Stomach (tissue), 9 donors: Measurements from ENCODE around the gene FAM9C. TPM values are rescaled to one million over a fixed set of nuclear protein-coding genes. Genes with fewer than 3 reads are reported as not detected.
"Not testable (repeated sequence)": the region's sequence is repeated elsewhere in the genome, so short reads cannot be mapped to it uniquely, and the experiment has no call there.

Experiments
- DNase-seq, 2 donors: peaks; one replicate each; pipeline versions ENCODE4 v3.0.0 to v3.0.0-alpha.2; 2013 to 2019
- H3K27ac ChIP-seq, 5 donors: fragments of 200-600 bp in 4 of 5; sonication (generic) in 4 of 5; one replicate each; pipeline ENCODE4 v1.5.1; 2013 to 2019; ENCODE audit warnings: mild to moderate bottlenecking in 1 of 5, moderate library complexity in 1 of 5
- H3K27me3 ChIP-seq, 3 donors: fragments of 200-600 bp; sonication (generic); one replicate each; pipeline ENCODE4 v1.5.1; 2017 to 2019; ENCODE audit warnings: mixed run types in 1 of 3
- H3K36me3 ChIP-seq, 4 donors: fragments of 200-600 bp; sonication (generic); 1 replicate in 3 of 4; 2 replicates in 1 of 4; pipeline ENCODE4 v1.5.1; 2016 to 2019
- H3K4me1 ChIP-seq, 4 donors: fragments of 200-600 bp; sonication (generic); one replicate each; pipeline ENCODE4 v1.5.1; 2016 to 2019
- H3K4me3 ChIP-seq, 4 donors: fragments of 200-600 bp; sonication (generic) in 3 of 4; one replicate each; pipeline ENCODE4 v1.5.1; 2016 to 2019; ENCODE audit warnings: mild to moderate bottlenecking in 1 of 4
- H3K9me3 ChIP-seq, 4 donors: fragments of 200-600 bp; sonication (generic); one replicate each; pipeline ENCODE4 v1.5.1; 2016 to 2019
- CTCF ChIP-seq, 7 experiments: fragments of 450-650 bp in 4 of 7; fragments of 200-600 bp in 3 of 7; sonication (generic) in 3 of 7; IDR thresholded peaks; one replicate each; pipeline ENCODE4 v1.5.1; 2016 to 2019; ENCODE audit warnings: antibody characterized with exemption in 7 of 7, control low read depth in 2 of 7, mild to moderate bottlenecking in 1 of 7
- EP300 ChIP-seq: sonication (generic); formaldehyde crosslinking; IDR thresholded peaks from one replicate; pipeline ENCODE4 v1.6.1; 2017; ENCODE audit warnings: antibody characterized with exemption
- POLR2A ChIP-seq, 4 donors: fragments of 450-650 bp; IDR thresholded peaks; one replicate each; pipeline ENCODE4 v1.6.1; 2016; ENCODE audit warnings: antibody characterized with exemption in 4 of 4, control low read depth in 2 of 4, mild to moderate bottlenecking in 1 of 4, moderate library complexity in 1 of 4
- POLR2AphosphoS5 ChIP-seq, 3 donors: sonication (generic); formaldehyde crosslinking; IDR thresholded peaks; one replicate each; pipeline ENCODE4 v1.6.1; 2016; ENCODE audit warnings: antibody characterized with exemption in 3 of 3
- WGBS, 5 donors: extraction: QIAGEN DNeasy Blood & Tissue Kit in 3 of 5; methylation state at CpG; one replicate each; pipeline versions ENCODE4 v1.1.5 to v1.1.7; 2013 to 2018; 5-methylcytosine and 5-hydroxymethylcytosine counted together
- intact Hi-C: fragments of 100-400 bp; cut with DNase I; formaldehyde crosslinking; loops from one replicate; pipeline ENCODE4 v1.15.1; 2023; ENCODE audit warnings: low total_unique reads
- polyA plus RNA-seq, 3 donors: library from polyadenylated mRNA; stranded (reverse); fragments of 200-250 nt; gene quantifications; one replicate each; pipeline ENCODE4 v1.2.3, GENCODE V29; 2013
- total RNA-seq, 5 donors: library from RNA; depleted of rRNA; stranded (reverse); fragments of >200 nt; gene quantifications; one replicate each; pipeline versions ENCODE4 v1.1.0 to v1.2.3, GENCODE V29; 2014 to 2016
- donor health status: healthy with polysubstance abuse.
- donor health status: Bipolar disorder and iron deficiency.
- donor health status: healthy.

Gene FAM9C
- total and polyA plus RNA-seq, 8 donors, result 0.18 to 0.31 TPM; not detected in 6

- Histone ChIP-seq H3K4me3 (no peak overlapping the region), H3K4me1 (no peaks in the 10 kb centered on the region), H3K27me3 (no peaks in the 10 kb centered on the region), H3K9me3 (peaks cover 0 to 24% (median 10%) of the 10 kb centered on the region in 4 donors), H3K27ac (no peak overlapping the region), H3K36me3 (no peaks in the 10 kb centered on the region)
- TF ChIP-seq POLR2A (IDR thresholded peaks at IDR 0.05) (no peak), POLR2AphosphoS5 (IDR thresholded peaks at IDR 0.05) (no peak)
- intact Hi-C loops, result no loop called here
- 86 to 95% (median 92%) methylated on average over 1 of the region's 1 CpG for WGBS, 5 donors
- no peak for DNase-seq
Measured at GRCh38 chrX:13067773-13068172, 23.4 kb upstream of the FAM9C start.

- intact Hi-C loops, result no loop called here
- 79 to 100% (median 84%) methylated on average over 4 of the region's 4 CpGs for WGBS, 5 donors
- Histone ChIP-seq H3K27me3 (no peaks in the 10 kb centered on the region), H3K9me3 (peaks cover 0 to 29% (median 13%) of the 10 kb centered on the region in 4 donors), H3K4me3 (no peak overlapping the region), H3K27ac (no peak overlapping the region), H3K4me1 (no peaks in the 10 kb centered on the region), H3K36me3 (no peaks in the 10 kb centered on the region)
- no peak for DNase-seq
- no peak for TF ChIP-seq POLR2A (IDR thresholded peaks at IDR 0.05)
- TF ChIP-seq EP300, result no peak
- no peak for TF ChIP-seq POLR2AphosphoS5 (IDR thresholded peaks at IDR 0.05)
- TF ChIP-seq CTCF (IDR thresholded peaks at IDR 0.05), result no peak
Measured at GRCh38 chrX:13066391-13066790, 22.0 kb upstream of the FAM9C start.

- WGBS, 5 donors, result 39 to 67% (median 46%) methylated on average over 2 of the region's 2 CpGs
- no peak overlapping the region for H3K4me3 ChIP-seq
- TF ChIP-seq POLR2AphosphoS5 (IDR thresholded peaks at IDR 0.05) (peak in 2 of 3 donors; percentile 24 to 31), EP300 (peak; percentile 30), POLR2A (IDR thresholded peaks at IDR 0.05) (no peak)
- peaks cover 0 to 8% (median 4%) of the 10 kb centered on the region in 4 donors for H3K4me1 ChIP-seq
- peaks cover 0 to 23% (median 10%) of the 10 kb centered on the region in 4 donors for H3K9me3 ChIP-seq
- no peaks in the 10 kb centered on the region for H3K36me3 ChIP-seq
- DNase-seq, result peak in 1 of 2 donors; percentile 38
- peak overlapping the region in 3 of 5 donors; percentile 38 to 56 (median 53) for H3K27ac ChIP-seq
- intact Hi-C loops, result no loop called here
- H3K27me3 ChIP-seq, result no peaks in the 10 kb centered on the region
Measured at GRCh38 chrX:13064599-13065143, 20.3 kb upstream of the FAM9C start.

- WGBS, 5 donors, result 87 to 98% (median 92%) methylated on average over 2 of the region's 2 CpGs
- DNase-seq, H3K9me3 ChIP-seq, intact Hi-C loops, H3K36me3 ChIP-seq, H3K4me3 ChIP-seq, H3K27me3 ChIP-seq, H3K27ac ChIP-seq: not testable (repeated sequence)
- H3K4me1 ChIP-seq, result peaks cover 0 to 12% (median 7%) of the 10 kb centered on the region in 4 donors
Measured at GRCh38 chrX:13063124-13063523, 18.7 kb upstream of the FAM9C start.

- intact Hi-C loops, H3K36me3 ChIP-seq, DNase-seq, H3K27ac ChIP-seq, H3K9me3 ChIP-seq, H3K4me3 ChIP-seq, H3K27me3 ChIP-seq: not testable (repeated sequence)
- H3K4me1 ChIP-seq, result peaks cover 0 to 12% (median 7%) of the 10 kb centered on the region in 4 donors
Measured at GRCh38 chrX:13062331-13062730, 17.9 kb upstream of the FAM9C start.

GRCh38 chrX:13061215-13061708, 16.8 kb upstream of the FAM9C start:
- DNase-seq, H3K36me3 ChIP-seq, intact Hi-C loops, H3K27me3 ChIP-seq, H3K9me3 ChIP-seq, H3K4me3 ChIP-seq: not testable (repeated sequence)
- WGBS, 5 donors, result 91 to 98% (median 93%) methylated on average over 4 of the region's 4 CpGs
- Histone ChIP-seq H3K4me1 (peaks cover 0 to 12% (median 7%) of the 10 kb centered on the region in 4 donors), H3K27ac (peak overlapping the region in 1 of 5 donors; percentile 29)
